H1 (cell line): ENCODE data around the gene MACROD1. TPM values are rescaled to one million over a fixed set of nuclear protein-coding genes. Genes with fewer than 3 reads are reported as not detected.

Experiments used
- CTCF ChIA-PET: fragments of 300-600 bp; sonication (Branson Sonifier 250); formaldehyde crosslinking; loops from one replicate; lab custom pipeline; 2021; ENCODE audit not compliant: partially characterized antibody; lab: Charles Lee
- POLR2A ChIA-PET: fragments of 300-600 bp; sonication (Branson Sonifier 250); formaldehyde crosslinking; loops from one replicate; lab custom pipeline; 2021; ENCODE audit warnings: inconsistent platforms; ENCODE audit not compliant: partially characterized antibody; lab: Charles Lee
- DNase-seq, 2 experiments: peaks; one replicate each; pipeline versions ENCODE4 v3.0.0 to v3.0.0-alpha.2; 2010 to 2022; ENCODE audit warnings: low spot score in 2 of 2, low read depth in 1 of 2, mixed read lengths in 1 of 2
- FAIRE-seq: peaks from 2 replicates; lab custom pipeline; 2011; peaks lifted over from hg19 to GRCh38; lab: Jason Lieb, UNC
- H2AFZ ChIP-seq: 2 replicates; pipeline ENCODE4 v1.8.1; 2012; ENCODE audit warnings: low read length, inconsistent platforms
- H2AK5ac ChIP-seq: 2 replicates; pipeline ENCODE4 v1.6.1; 2013; ENCODE audit warnings: low read depth, low read length
- H2BK120ac ChIP-seq: replicated peaks from 2 replicates; pipeline ENCODE3; 2013; ENCODE audit warnings: low read depth, low read length, inconsistent platforms
- H2BK12ac ChIP-seq: 2 replicates; pipeline ENCODE4 v1.6.1; 2013; ENCODE audit warnings: low read depth, low read length
- H2BK15ac ChIP-seq: 2 replicates; pipeline ENCODE4 v1.6.1; 2013; ENCODE audit warnings: low read length
- H2BK20ac ChIP-seq: 2 replicates; pipeline ENCODE4 v1.6.1; 2013; ENCODE audit warnings: low read length
- H2BK5ac ChIP-seq: 2 replicates; pipeline ENCODE4 v1.6.1; 2013; ENCODE audit warnings: low read depth, low read length
- H3K14ac ChIP-seq: 2 replicates; pipeline ENCODE4 v1.6.1; 2013; ENCODE audit warnings: inconsistent platforms; ENCODE audit not compliant: insufficient read length
- H3K18ac ChIP-seq: 2 replicates; pipeline ENCODE4 v1.6.1; 2013; ENCODE audit warnings: low read length; ENCODE audit errors: extremely low read depth
- H3K23ac ChIP-seq: 2 replicates; pipeline ENCODE4 v1.6.1; 2013; ENCODE audit warnings: inconsistent platforms; ENCODE audit not compliant: insufficient read length
- H3K23me2 ChIP-seq: 2 replicates; pipeline ENCODE4 v1.6.1; 2013; ENCODE audit warnings: low read depth, low read length
- H3K27ac ChIP-seq: 2 replicates; pipeline ENCODE4 v1.6.1; 2011; ENCODE audit warnings: low read depth, low read length, inconsistent platforms
- H3K27me3 ChIP-seq, 4 experiments: replicated peaks in 1 of 4; 1 replicate in 1 of 4; 2 replicates in 3 of 4; pipeline versions ENCODE4 v1.6.1 to v1.8.1; 2011 to 2013; ENCODE audit warnings: low read length in 3 of 4, mild to moderate bottlenecking in 3 of 4, inconsistent platforms in 2 of 4, mixed read lengths in 2 of 4, moderate library complexity in 1 of 4; ENCODE audit not compliant: control insufficient read depth in 3 of 4, insufficient read depth in 3 of 4; ENCODE audit errors: extremely low read depth in 1 of 4
- H3K36me3 ChIP-seq, 4 experiments: 2 replicates each; pipeline versions ENCODE4 v1.6.1 to v1.8.1; 2011 to 2013; ENCODE audit warnings: mild to moderate bottlenecking in 4 of 4, low read length in 3 of 4, moderate library complexity in 2 of 4, control low read depth in 1 of 4, inconsistent platforms in 1 of 4; ENCODE audit not compliant: insufficient read depth in 4 of 4, control insufficient read depth in 2 of 4
- H3K4ac ChIP-seq: replicated peaks from 2 replicates; pipeline ENCODE3; 2013; ENCODE audit warnings: low read length, low read depth, mixed read lengths, inconsistent platforms; ENCODE audit not compliant: insufficient read length
- H3K4me1 ChIP-seq, 4 experiments: replicated peaks in 1 of 4; 1 replicate in 1 of 4; 2 replicates in 3 of 4; pipeline versions ENCODE4 v1.6.1 to v1.8.1; 2011 to 2013; ENCODE audit warnings: low read length in 3 of 4, inconsistent platforms in 2 of 4, mixed read lengths in 1 of 4; ENCODE audit not compliant: insufficient read depth in 4 of 4, control insufficient read depth in 3 of 4
- H3K4me2 ChIP-seq, 2 experiments: 2 replicates each; pipeline versions ENCODE4 v1.6.1 to v1.8.1; 2011 to 2013; ENCODE audit warnings: low read depth in 2 of 2, low read length in 2 of 2, control low read depth in 1 of 2, inconsistent platforms in 1 of 2, mild to moderate bottlenecking in 1 of 2; ENCODE audit not compliant: insufficient read depth in 1 of 2
- H3K4me3 ChIP-seq, 4 experiments: fragments of 200-600, 300-600 bp in 1 of 4; sonication (generic), shearing (Covaris generic), sonication (Bioruptor Twin) in 1 of 4; 2 replicates each; pipeline versions ENCODE4 v1.5.1 to v1.8.1; 2011 to 2016; ENCODE audit warnings: low read length in 4 of 4, low read depth in 3 of 4, control low read depth in 2 of 4, inconsistent platforms in 2 of 4, mild to moderate bottlenecking in 2 of 4, mixed read lengths in 1 of 4, moderate library complexity in 1 of 4; ENCODE audit not compliant: insufficient read depth in 2 of 4; ENCODE audit errors: extremely low read depth in 1 of 4
- H3K56ac ChIP-seq: replicated peaks from 2 replicates; pipeline ENCODE3; 2013; ENCODE audit warnings: low read depth, mild to moderate bottlenecking, mixed read lengths, low read length, inconsistent platforms; ENCODE audit not compliant: insufficient read length
- H3K79me1 ChIP-seq: 2 replicates; pipeline ENCODE4 v1.6.1; 2013; ENCODE audit warnings: low read depth, low read length, control low read depth
- H3K79me2 ChIP-seq, 2 experiments: 2 replicates each; pipeline versions ENCODE4 v1.6.1 to v1.8.1; 2012 to 2013; ENCODE audit warnings: low read length in 2 of 2, mild to moderate bottlenecking in 2 of 2, inconsistent platforms in 1 of 2; ENCODE audit not compliant: insufficient read depth in 2 of 2, control insufficient read depth in 1 of 2
- H3K9ac ChIP-seq, 4 experiments: replicated peaks in 1 of 4; 1 replicate in 1 of 4; 2 replicates in 3 of 4; pipeline versions ENCODE4 v1.6.1 to v1.8.1; 2011 to 2013; ENCODE audit warnings: low read depth in 3 of 4, low read length in 3 of 4, control low read depth in 2 of 4, mild to moderate bottlenecking in 2 of 4, moderate library complexity in 2 of 4, inconsistent platforms in 1 of 4; ENCODE audit errors: extremely low read depth in 1 of 4
- H3K9me3 ChIP-seq, 2 experiments: 2 replicates each; pipeline versions ENCODE4 v1.6.1 to v1.8.1; 2012 to 2013; ENCODE audit warnings: mild to moderate bottlenecking in 2 of 2, moderate library complexity in 2 of 2, control low read depth in 1 of 2, inconsistent platforms in 1 of 2, low read depth in 1 of 2, low read length in 1 of 2, mixed read lengths in 1 of 2; ENCODE audit not compliant: insufficient read depth in 2 of 2
- H4K20me1 ChIP-seq, 2 experiments: replicated peaks in 1 of 2; 2 replicates each; pipeline versions ENCODE3 to v1.8.1; 2011 to 2013; ENCODE audit warnings: inconsistent platforms in 2 of 2, low read length in 2 of 2, mild to moderate bottlenecking in 1 of 2; ENCODE audit not compliant: insufficient read depth in 2 of 2, control insufficient read depth in 1 of 2
- H4K5ac ChIP-seq: 2 replicates; pipeline ENCODE4 v1.6.1; 2013; ENCODE audit warnings: low read length, low read depth, mixed read lengths, inconsistent platforms; ENCODE audit not compliant: insufficient read length
- H4K8ac ChIP-seq: 2 replicates; pipeline ENCODE4 v1.8.0; 2013; ENCODE audit warnings: mild to moderate bottlenecking, moderate library complexity, low read length, inconsistent platforms; ENCODE audit not compliant: insufficient read depth; ENCODE audit errors: extremely low read depth
- H4K91ac ChIP-seq: replicated peaks from 2 replicates; pipeline ENCODE3; 2013; ENCODE audit warnings: low read length, mixed read lengths, inconsistent platforms; ENCODE audit not compliant: insufficient read length
- ATF3 ChIP-seq: IDR thresholded peaks from 2 replicates; pipeline ENCODE4 v1.6.1; 2011; ENCODE audit warnings: low read depth, mild to moderate bottlenecking, low read length; ENCODE audit not compliant: insufficient read depth
- BCL11A ChIP-seq, 2 experiments: IDR thresholded peaks; one replicate each; pipeline ENCODE4 v1.6.1; 2011; ENCODE audit warnings: low read depth in 2 of 2, low read length in 2 of 2, mild to moderate bottlenecking in 2 of 2
- CTBP2 ChIP-seq: IDR thresholded peaks from 2 replicates; pipeline ENCODE4 v1.7.0; 2011; ENCODE audit warnings: borderline replicate concordance, mild to moderate bottlenecking, moderate library complexity, mixed read lengths, low read length; ENCODE audit not compliant: insufficient read depth, insufficient read length
- E2F6 ChIP-seq: IDR thresholded peaks from 2 replicates; pipeline ENCODE4 v1.6.1; 2012; ENCODE audit warnings: inconsistent platforms
- JUND ChIP-seq: IDR thresholded peaks from 2 replicates; pipeline ENCODE4 v1.6.1; 2011; ENCODE audit warnings: mild to moderate bottlenecking, improper control_type of control experiment, low read length
- KDM5A ChIP-seq: fragments of 200-600 bp; IDR thresholded peaks from 2 replicates; pipeline ENCODE4 v1.7.1; 2012; ENCODE audit warnings: mild to moderate bottlenecking, low read length, inconsistent platforms, mixed read lengths
- MAFK ChIP-seq: IDR thresholded peaks from 2 replicates; pipeline ENCODE4 v1.6.1; 2012; ENCODE audit warnings: low read depth, mild to moderate bottlenecking, improper control_type of control experiment, low read length
- RNF2 ChIP-seq: fragments of 200-900, 300-1000 bp; sonication (generic); IDR thresholded peaks from 2 replicates; pipeline ENCODE4 v1.7.1; 2016; ENCODE audit warnings: borderline replicate concordance, low read depth, mild to moderate bottlenecking, antibody characterized with exemption, low read length; ENCODE audit not compliant: poor library complexity, severe bottlenecking; ENCODE audit errors: missing control alignments
- SP2 ChIP-seq: IDR thresholded peaks from 2 replicates; pipeline ENCODE4 v1.6.1; 2012; ENCODE audit warnings: mild to moderate bottlenecking, low read length, inconsistent platforms
- TAF1 ChIP-seq: IDR thresholded peaks from 2 replicates; pipeline ENCODE4 v1.6.1; 2011; ENCODE audit warnings: mild to moderate bottlenecking, low read depth, low read length
- TBP ChIP-seq: IDR thresholded peaks from 2 replicates; pipeline ENCODE4 v1.6.1; 2011; ENCODE audit warnings: low read depth, low read length, improper control_type of control experiment
- TCF12 ChIP-seq: IDR thresholded peaks from 2 replicates; pipeline ENCODE4 v1.6.1; 2011; ENCODE audit warnings: low read depth, mild to moderate bottlenecking, low read length
- YY1 ChIP-seq: IDR thresholded peaks from 2 replicates; pipeline ENCODE4 v1.6.1; 2011; ENCODE audit warnings: low read depth, mild to moderate bottlenecking, low read length
- WGBS, 2 experiments: shearing (Covaris generic) in 1 of 2; methylation state at CpG; one replicate each; pipeline versions ENCODE4 v1.1.6 to v1.1.7; 2013 to 2015; ENCODE audit warnings: low lambda C conversion rate in 2 of 2, mixed read lengths in 2 of 2, inconsistent platforms in 1 of 2, low coverage in 1 of 2, missing lambda C conversion rate in 1 of 2; ENCODE audit not compliant: insufficient replicate concordance in 2 of 2, insufficient coverage in 1 of 2, insufficient read length in 1 of 2; ENCODE audit errors: extremely low coverage in 1 of 2, missing lambda C conversion rate in 1 of 2; 5-methylcytosine and 5-hydroxymethylcytosine counted together
- polyA plus RNA-seq, 7 experiments: library from polyadenylated mRNA; depleted of rRNA in 3 of 7; stranded (reverse) in 5 of 7; unstranded in 2 of 7; fragments of >200 nt in 5 of 7; fragments of 200-250 nt in 2 of 7; gene quantifications; 1 replicate in 5 of 7; 2 replicates in 1 of 7; 4 replicates in 1 of 7; pipeline versions ENCODE4 v1.2.1 to v1.2.3, GENCODE V29; 2011 to 2013; ENCODE audit warnings: missing spikeins in 2 of 7, mixed read lengths in 2 of 7
- total RNA-seq: library from RNA; stranded (reverse); fragmentation: NEBNext Ultra II Directional; extraction: Animal tissue kit (Norgen Biotek cat#: 25700); gene quantifications from 2 replicates; pipeline ENCODE4 v1.2.1, GENCODE V29; 2021

The MACROD1 gene
- total and polyA plus RNA-seq, 2 of the 8 experiments (the other 6 are each of a cell fraction or from before 2014, with no cell fraction given): 19.5 to 34.1 TPM

GRCh38 chr11:64114231-64114630 is 51.7 kb downstream of the MACROD1 start:
- CTCF ChIA-PET: interaction anchor here (1.4 kb wide), 1 partner anchor 26 kb away, joined by 3 read pairs; no protein-coding TSS in a partner anchor
- Histone ChIP-seq H3K4me1 (peaks cover 0 to 3% (median 0%) of the 10 kb centered on the region in 4 experiments; a peak in 2 of 7 replicates), H2BK5ac (no peak overlapping the region), H3K4me2 (no peak overlapping the region), H3K27ac (no peak overlapping the region), H2AFZ (no peak overlapping the region), H2BK15ac (no peak overlapping the region), H3K18ac (no peak overlapping the region), H2BK20ac (no peak overlapping the region), H4K91ac (no peak overlapping the region), H3K14ac (no peak overlapping the region), H3K4me3 (no peak overlapping the region), H3K36me3 (no peaks in the 10 kb centered on the region; a peak in 1 of 8 replicates), H3K79me1 (no peaks in the 10 kb centered on the region), H2BK120ac (no peak overlapping the region), H3K27me3 (peaks cover 0 to 26% (median 20%) of the 10 kb centered on the region in 4 experiments; a peak in 5 of 7 replicates), H3K4ac (no peak overlapping the region), H2BK12ac (no peak overlapping the region), H3K23me2 (peaks cover 15% of the 10 kb centered on the region; the same call in 1 of the 2 replicates), H2AK5ac (no peak overlapping the region), H3K9me3 (no peaks in the 10 kb centered on the region), H3K56ac (peak overlapping the region; percentile 56), H4K8ac (no peak overlapping the region), H3K23ac (no peak overlapping the region), H4K20me1 (peaks cover 1 to 26% of the 10 kb centered on the region in 2 experiments), H3K79me2 (no peaks in the 10 kb centered on the region), H3K9ac (no peak overlapping the region), H4K5ac (no peak overlapping the region)
- WGBS, 2 experiments: 76% methylated on average over 2 of the region's 2 CpGs; no CpG with 5 or more reads in 1 of the 2 experiments
- no peak for DNase-seq
- POLR2A ChIA-PET: no interaction called here
- FAIRE-seq: no peak
- TF ChIP-seq MAFK (no peak), TAF1 (no peak), YY1 (no peak), KDM5A (no peak), ATF3 (no peak), TCF12 (no peak), JUND (no peak), BCL11A (IDR thresholded peaks at IDR 0.05; ENCODE audit: low read depth in 2 of 2, low read length in 2 of 2) (no peak), SP2 (no peak), E2F6 (no peak), TBP (no peak), CTBP2 (no peak), RNF2 (no peak)
